DND-41 (cell line): ENCODE measurements around the gene POFUT2.

Experiments used
- CTCF ChIP-seq: IDR thresholded peaks from 2 replicates; pipeline ENCODE4 v1.5.1; 2012; ENCODE audit warnings: borderline replicate concordance, low read length, moderate library complexity, mild to moderate bottlenecking; ENCODE audit not compliant: poor library complexity, severe bottlenecking; ENCODE audit errors: extremely low read depth
- EZH2 ChIP-seq: IDR thresholded peaks from 3 replicates; pipeline ENCODE4 v1.6.1; 2012; ENCODE audit warnings: borderline replicate concordance, low read depth, mild to moderate bottlenecking, moderate library complexity, low read length, inconsistent platforms; ENCODE audit not compliant: severe bottlenecking

DNA sequence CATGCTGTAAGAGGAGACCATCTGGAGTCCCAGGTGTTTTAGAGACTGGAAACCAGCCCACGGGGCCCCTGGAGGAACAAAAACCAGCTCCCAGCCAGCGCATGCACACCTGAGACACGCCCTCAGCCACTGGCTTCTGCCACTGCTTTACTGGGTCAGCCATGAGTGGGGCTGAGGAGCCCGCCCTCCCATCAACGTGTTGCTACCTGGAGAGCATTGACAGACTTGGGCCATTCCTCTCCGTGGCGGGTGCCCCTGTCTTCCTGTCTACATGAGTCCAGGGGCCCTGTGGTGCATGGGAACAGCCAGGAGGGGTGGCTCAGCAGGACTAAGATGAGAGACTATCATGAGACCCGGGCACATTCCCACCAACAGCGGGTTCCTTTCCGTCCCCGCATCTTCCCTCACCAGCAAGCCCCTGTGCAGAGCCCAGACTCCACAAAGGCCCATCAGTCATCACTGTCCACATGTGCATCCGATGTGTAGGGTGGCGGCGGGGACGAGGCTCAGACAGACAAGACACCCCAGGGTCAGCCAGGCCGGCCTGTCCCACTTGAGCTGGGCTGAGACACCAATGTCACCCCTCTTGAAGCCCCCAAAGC, 45.4 kb upstream of the POFUT2 start:
- no peak for TF ChIP-seq CTCF
- TF ChIP-seq EZH2: no peak
